Suprapubic skin (tissue), 4 donors: ENCODE data around the gene NIPSNAP2.

Source experiments
- EP300 ChIP-seq: sonication (generic); formaldehyde crosslinking; IDR thresholded peaks from one replicate; pipeline ENCODE4 v1.6.1; 2017; ENCODE audit warnings: antibody characterized with exemption
- POLR2A ChIP-seq, 2 donors: fragments of 450-650 bp; IDR thresholded peaks; one replicate each; pipeline ENCODE4 v1.6.1; 2017; ENCODE audit warnings: antibody characterized with exemption in 2 of 2, mild to moderate bottlenecking in 2 of 2, moderate library complexity in 2 of 2
- POLR2AphosphoS5 ChIP-seq, 3 donors: sonication (generic); formaldehyde crosslinking; IDR thresholded peaks; one replicate each; pipeline ENCODE4 v1.6.1; 2017; ENCODE audit warnings: antibody characterized with exemption in 3 of 3
- TF ChIP-seq, protein P1 (sequence below), 2 donors: fragments of 200-600 bp in 1 of 2; fragments of 450-650 bp in 1 of 2; sonication (generic) in 1 of 2; IDR thresholded peaks; one replicate each; pipeline ENCODE4 v1.5.1; 2016 to 2019; ENCODE audit warnings: antibody characterized with exemption in 2 of 2, mild to moderate bottlenecking in 1 of 2, moderate library complexity in 1 of 2

DNA sequence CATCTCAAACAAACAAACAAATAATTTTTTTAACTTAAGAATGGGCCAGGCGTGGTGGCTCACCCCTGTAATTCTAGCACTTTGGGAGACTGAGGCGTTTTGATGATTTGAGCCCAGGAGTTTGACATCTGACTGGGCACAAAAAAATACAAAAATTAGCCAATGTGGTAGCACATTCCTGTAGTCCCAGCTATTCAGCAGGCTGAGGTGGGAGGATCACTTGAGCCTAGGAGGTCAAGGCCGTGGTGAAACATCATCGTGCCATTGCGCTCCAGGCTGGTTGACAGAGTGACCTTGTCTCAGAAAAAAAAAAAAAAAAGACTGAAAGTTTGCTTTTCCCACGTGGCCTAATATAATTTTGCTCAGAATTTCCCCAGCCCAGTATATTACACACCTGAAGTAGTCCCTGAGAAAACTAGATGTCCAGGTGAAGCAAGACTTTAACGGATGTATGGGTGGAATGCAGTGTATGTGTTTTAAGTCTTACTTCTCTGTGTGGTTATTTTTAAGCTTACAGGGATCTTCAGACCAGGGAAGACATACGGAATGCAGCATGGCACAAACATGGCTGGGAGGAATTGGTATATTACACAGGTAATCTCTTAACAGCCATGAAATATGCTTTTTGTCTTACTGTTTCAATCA is 32.6 kb downstream of the NIPSNAP2 start:
- TF ChIP-seq EP300 (no peak), POLR2AphosphoS5 (IDR thresholded peaks at IDR 0.05) (no peak), POLR2A (IDR thresholded peaks at IDR 0.05) (no peak)
- TF ChIP-seq, protein P1, sequence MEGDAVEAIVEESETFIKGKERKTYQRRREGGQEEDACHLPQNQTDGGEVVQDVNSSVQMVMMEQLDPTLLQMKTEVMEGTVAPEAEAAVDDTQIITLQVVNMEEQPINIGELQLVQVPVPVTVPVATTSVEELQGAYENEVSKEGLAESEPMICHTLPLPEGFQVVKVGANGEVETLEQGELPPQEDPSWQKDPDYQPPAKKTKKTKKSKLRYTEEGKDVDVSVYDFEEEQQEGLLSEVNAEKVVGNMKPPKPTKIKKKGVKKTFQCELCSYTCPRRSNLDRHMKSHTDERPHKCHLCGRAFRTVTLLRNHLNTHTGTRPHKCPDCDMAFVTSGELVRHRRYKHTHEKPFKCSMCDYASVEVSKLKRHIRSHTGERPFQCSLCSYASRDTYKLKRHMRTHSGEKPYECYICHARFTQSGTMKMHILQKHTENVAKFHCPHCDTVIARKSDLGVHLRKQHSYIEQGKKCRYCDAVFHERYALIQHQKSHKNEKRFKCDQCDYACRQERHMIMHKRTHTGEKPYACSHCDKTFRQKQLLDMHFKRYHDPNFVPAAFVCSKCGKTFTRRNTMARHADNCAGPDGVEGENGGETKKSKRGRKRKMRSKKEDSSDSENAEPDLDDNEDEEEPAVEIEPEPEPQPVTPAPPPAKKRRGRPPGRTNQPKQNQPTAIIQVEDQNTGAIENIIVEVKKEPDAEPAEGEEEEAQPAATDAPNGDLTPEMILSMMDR (IDR thresholded peaks at IDR 0.05) = no peak
